ENCODE data around the gene CDC42EP4. TPM values are rescaled to one million over a fixed set of nuclear protein-coding genes. Genes with fewer than 3 reads are reported as not detected.

CDC42EP4 gene
- total RNA-seq, 4 donors from 2014 or later, result 54.9 to 75.6 (median 69.6) TPM

DNA sequence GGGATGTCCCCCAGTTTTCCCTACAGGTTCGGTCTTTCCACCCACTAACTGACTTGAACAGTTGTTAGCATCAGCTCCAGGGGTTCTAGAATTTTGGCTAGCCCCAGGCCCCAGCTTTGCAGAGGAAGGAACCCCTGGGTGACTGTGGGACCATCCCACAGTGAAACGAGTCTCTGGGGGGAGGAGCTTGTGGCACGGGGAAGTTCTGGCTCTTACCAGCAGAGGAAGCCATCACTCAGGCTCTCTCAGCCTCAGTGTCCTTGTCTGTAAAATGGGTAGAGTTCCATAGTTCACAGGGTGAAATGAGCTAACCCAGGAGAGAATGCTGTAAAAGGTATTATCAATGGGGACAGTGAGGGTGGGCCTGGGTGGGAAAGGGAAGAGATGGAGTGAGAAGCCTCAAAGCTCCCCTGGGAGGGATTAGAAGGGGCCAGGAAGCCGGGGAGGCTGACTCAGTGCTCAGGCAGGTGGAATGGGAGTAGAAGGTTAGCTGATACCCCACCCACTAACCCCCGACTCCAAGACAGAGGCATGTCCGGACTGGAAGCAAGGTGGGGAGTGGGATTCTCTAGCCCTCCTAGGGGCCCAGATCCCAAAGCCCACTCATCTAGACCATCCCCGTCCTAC, 30.9 kb upstream of the CDC42EP4 start:
- no peaks in the 10 kb centered on the region for H3K9me3 ChIP-seq
- intact Hi-C loops (cut with DNase I; ENCODE audit: low total_unique reads), result loop anchor here (1.0 kb wide), 1 partner anchor 31 kb away; no protein-coding TSS in a partner anchor
- no peaks in the 10 kb centered on the region for H3K27me3 ChIP-seq
- peak overlapping the region; percentile 68 to 88 (median 82) for H3K27ac ChIP-seq
- WGBS, 2 donors (ENCODE audit: low coverage in 1 of 2), result 31% methylated on average over 7 of the region's 7 CpGs; no CpG with 5 or more reads in 1 of the 2 donors
- H3K36me3 ChIP-seq, result no peaks in the 10 kb centered on the region
- DNase-seq, result no peak
- in situ Hi-C loops (cut with MboI; ENCODE audit: low pct_ligation_motif_present in 1 of 4, low pct_unique_long_range_greater_than_20kb in 1 of 4, low sequenced_read_pairs in 3 of 4), result no loop called here
- no peak overlapping the region for H3K4me3 ChIP-seq
- peaks cover 14 to 39% (median 22%) of the 10 kb centered on the region in 4 donors for H3K4me1 ChIP-seq
- TF ChIP-seq POLR2A (IDR thresholded peaks at IDR 0.05) (no peak), POLR2AphosphoS5 (IDR thresholded peaks at IDR 0.05) (no peak), CTCF (IDR thresholded peaks at IDR 0.05) (no peak), EP300 (IDR thresholded peaks at IDR 0.05; ENCODE audit: low read depth) (no peak)

- H3K4me3 ChIP-seq, result no peak overlapping the region
Observed at GRCh38 chr17:73342050-73342522, 30.3 kb upstream of the CDC42EP4 start.

DNA sequence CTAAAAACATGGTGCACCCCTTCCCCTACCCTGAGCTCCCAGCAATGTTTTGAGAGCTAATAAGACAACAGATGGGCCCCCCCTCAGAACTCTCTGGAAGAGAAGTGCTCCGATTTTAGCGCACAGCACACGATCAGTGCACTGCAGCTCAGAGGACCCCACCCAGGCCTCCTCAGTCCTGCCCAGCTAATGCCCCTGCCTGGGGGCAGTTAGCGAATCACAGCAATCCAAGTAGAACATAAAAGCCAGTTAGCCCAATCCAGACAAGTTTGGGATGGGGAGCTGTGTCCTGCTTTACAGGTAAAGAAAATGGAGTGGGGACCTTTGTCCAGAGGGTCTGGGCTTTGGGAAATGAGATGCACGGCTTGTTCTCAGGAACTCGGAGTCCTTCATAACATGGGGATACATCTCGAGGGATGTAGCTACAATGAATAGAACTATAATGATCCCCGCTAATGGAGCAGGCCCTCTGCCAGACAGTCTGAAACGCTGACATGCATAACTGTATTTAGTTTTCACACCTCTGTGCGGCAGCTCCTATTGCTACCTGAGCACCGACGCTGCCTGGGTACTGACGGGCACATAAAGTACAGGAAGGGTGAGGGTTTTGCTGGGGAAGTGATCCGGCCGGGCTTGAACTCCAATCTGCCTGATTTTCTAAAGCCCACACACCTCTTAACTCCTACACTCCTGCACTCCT, 29.7 kb upstream of the CDC42EP4 start:
- intact Hi-C loops (cut with DNase I; ENCODE audit: low total_unique reads), result no loop called here

More at GRCh38 chr17:73342050-73342522, 30.3 kb upstream of the CDC42EP4 start:
- Histone ChIP-seq H3K27ac (peak overlapping the region; percentile 68 to 88 (median 82)), H3K36me3 (no peaks in the 10 kb centered on the region), H3K27me3 (no peaks in the 10 kb centered on the region), H3K4me1 (peaks cover 14 to 36% (median 22%) of the 10 kb centered on the region in 4 donors), H3K9me3 (no peaks in the 10 kb centered on the region)
- TF ChIP-seq POLR2A (IDR thresholded peaks at IDR 0.05) (no peak), EP300 (IDR thresholded peaks at IDR 0.05; ENCODE audit: low read depth) (no peak), CTCF (IDR thresholded peaks at IDR 0.05) (no peak), POLR2AphosphoS5 (IDR thresholded peaks at IDR 0.05) (peak in 1 of 3 donors; percentile 22)
- intact Hi-C loops (cut with DNase I; ENCODE audit: low total_unique reads), result no loop called here
- in situ Hi-C loops (cut with MboI; ENCODE audit: low pct_ligation_motif_present in 1 of 4, low pct_unique_long_range_greater_than_20kb in 1 of 4, low sequenced_read_pairs in 3 of 4), result no loop called here
- DNase-seq, result peak; percentile 65
- WGBS, 2 donors (ENCODE audit: low coverage in 1 of 2), result 40 to 43% methylated on average over 1 to 12 of the region's 12 CpGs

More for the DNA sequence above, 29.7 kb upstream of the CDC42EP4 start:
- WGBS, 2 donors (ENCODE audit: low coverage in 1 of 2), result 49 to 62% methylated on average over 9 to 15 of the region's 15 CpGs
- H3K27ac ChIP-seq, result peak overlapping the region; percentile 68 to 88 (median 82)
- H3K27me3 ChIP-seq, result no peaks in the 10 kb centered on the region
- no peak for DNase-seq
- no peaks in the 10 kb centered on the region for H3K9me3 ChIP-seq
- no peak overlapping the region for H3K4me3 ChIP-seq
- H3K4me1 ChIP-seq, result peaks cover 14 to 36% (median 22%) of the 10 kb centered on the region in 4 donors
- in situ Hi-C loops (cut with MboI; ENCODE audit: low pct_ligation_motif_present in 1 of 4, low pct_unique_long_range_greater_than_20kb in 1 of 4, low sequenced_read_pairs in 3 of 4), result no loop called here
- H3K36me3 ChIP-seq, result no peaks in the 10 kb centered on the region
- TF ChIP-seq POLR2A (IDR thresholded peaks at IDR 0.05) (no peak), CTCF (IDR thresholded peaks at IDR 0.05) (no peak), EP300 (IDR thresholded peaks at IDR 0.05; ENCODE audit: low read depth) (no peak), POLR2AphosphoS5 (IDR thresholded peaks at IDR 0.05) (no peak)
